Ramos (cell line): ENCODE measurements around the gene TMC6.
"Not testable (repeated sequence)": the region's sequence is repeated elsewhere in the genome, so short reads cannot be mapped to it uniquely, and the experiment has no call there.

Experiments
- in situ Hi-C: fragments of 300-500 bp; cut with MboI; formaldehyde crosslinking; loops from one replicate; pipeline ENCODE4 v1.14.3; 2022; ENCODE audit warnings: low sequenced_read_pairs; ENCODE audit not compliant: unreplicated experiment

The TMC6 gene

DNA sequence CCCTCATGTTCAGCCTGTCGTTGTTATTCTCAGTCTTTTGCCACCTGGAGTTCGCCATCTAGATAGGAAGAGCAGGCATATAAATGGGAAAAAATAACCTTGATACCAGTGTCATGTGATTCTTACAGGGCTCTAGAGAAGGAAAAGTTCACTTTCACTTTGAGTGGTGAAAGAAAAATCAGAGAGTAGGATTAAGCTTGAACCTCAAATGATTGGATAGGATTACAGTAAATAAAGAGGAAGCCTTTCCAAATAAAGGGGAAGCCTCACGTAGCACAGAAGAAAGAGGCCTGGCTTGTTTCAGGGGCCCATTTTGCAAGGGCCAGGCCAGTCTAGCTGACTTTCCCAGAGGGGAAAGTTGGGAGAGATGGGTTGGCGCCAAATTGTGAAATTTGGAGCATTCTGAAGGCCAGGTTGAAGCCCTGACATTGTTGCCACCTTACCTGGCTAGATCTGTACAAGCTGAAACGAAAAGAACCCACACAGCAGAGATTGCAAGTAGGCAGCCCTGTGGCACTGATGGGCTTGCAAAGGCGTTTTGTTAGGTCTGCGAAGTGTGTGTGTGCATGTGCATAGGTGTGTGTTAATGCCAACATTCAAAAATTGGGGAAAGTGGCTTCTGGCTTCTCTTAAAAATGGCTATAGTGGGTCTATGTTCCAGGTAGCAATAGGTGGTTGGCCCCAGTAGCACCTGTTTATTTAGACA lies 38.8 kb downstream of the TMC6 start:
- in situ Hi-C loops, result loop anchor here (10.0 kb wide), 1 partner anchor 335 kb away; no protein-coding TSS in a partner anchor

DNA sequence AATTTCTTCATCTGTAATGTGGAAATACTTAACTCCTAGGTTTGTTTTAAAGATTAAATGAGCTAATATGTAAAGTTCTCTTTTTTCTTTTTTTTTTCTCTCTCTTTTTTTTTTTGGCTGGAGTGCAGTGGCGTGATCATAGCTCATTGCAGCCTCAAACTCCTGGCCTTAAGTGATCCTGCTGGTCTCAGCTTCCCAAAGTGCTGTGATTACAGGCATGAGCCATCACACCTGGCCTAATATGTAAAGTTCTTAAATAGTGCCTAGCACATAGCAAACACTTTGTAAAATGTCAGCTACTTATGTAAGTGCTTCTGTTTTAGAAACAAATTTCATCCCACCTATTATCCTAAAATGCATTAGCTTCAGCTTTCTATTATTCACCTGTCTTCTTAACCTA lies 40.0 kb downstream of the TMC6 start:
- in situ Hi-C loops, result loop anchor here (10.0 kb wide), 1 partner anchor 336 kb away; no protein-coding TSS in a partner anchor

DNA sequence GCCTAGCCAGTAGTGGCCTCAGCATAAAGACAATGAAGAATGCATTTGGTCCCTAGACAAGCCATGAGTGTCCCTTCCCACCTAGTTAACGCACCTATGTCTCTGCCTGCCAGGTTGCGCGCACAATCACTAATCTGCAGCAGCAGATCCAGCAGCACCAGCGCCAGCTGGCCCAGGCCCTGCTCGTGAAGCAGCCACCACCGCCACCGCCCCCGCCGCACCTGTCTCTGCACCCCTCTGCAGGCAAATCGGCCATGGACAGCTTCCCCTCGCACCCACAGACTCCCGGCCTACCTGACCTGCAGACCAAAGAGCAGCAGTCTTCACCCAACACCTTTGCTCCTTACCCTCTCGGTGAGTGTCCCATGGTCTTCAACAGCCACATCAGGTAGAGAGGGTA lies 41.8 kb downstream of the TMC6 start:
- in situ Hi-C loops, result loop anchor here (10.0 kb wide), 1 partner anchor 338 kb away; no protein-coding TSS in a partner anchor

DNA sequence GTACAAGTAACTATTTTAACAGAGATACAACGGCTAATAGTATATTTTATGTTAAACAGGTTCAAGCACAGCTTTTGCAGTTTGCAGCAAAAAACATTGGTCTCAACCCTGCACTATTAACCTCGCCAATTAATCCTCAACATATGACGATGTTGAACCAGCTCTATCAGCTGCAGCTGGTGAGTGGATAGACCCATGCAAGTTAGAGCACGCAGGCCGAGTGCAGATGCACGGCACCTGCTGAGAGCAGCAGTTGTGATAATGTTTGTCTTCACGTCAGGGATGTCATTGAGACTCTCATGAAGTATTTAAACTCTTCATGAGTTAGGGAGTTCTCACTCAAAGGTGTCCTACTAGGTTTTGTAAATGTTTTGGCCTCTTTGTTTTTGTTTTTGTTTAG lies 45.6 kb downstream of the TMC6 start:
- in situ Hi-C loops, result loop anchor here (10.0 kb wide), 1 partner anchor 342 kb away; no protein-coding TSS in a partner anchor

DNA sequence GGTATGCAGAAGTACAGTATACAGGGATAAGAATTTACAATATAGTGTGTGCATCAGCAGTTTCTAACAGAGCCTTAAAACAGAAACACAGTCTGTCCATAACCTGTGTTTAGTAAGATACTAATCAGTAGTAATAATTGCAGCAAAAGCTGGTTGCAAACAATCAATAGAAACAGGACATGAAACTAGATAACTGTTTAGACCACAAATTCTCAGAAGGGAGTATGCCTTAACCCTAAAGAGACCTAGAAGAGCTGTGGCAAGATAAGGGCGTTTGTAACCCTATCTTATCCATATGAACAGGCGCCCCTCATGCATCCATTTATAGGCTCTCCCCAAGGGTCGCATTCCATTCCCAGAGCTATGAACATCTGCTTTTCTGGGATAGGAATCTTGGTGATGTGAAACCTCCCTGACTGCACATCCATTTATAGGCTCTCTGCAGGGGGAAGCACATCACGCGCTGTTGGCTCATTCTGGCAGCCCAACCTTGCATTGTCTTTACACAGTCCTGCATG lies 46.1 kb downstream of the TMC6 start:
- in situ Hi-C loops, result loop anchor here (10.0 kb wide), 1 partner anchor 342 kb away; no protein-coding TSS in a partner anchor

DNA sequence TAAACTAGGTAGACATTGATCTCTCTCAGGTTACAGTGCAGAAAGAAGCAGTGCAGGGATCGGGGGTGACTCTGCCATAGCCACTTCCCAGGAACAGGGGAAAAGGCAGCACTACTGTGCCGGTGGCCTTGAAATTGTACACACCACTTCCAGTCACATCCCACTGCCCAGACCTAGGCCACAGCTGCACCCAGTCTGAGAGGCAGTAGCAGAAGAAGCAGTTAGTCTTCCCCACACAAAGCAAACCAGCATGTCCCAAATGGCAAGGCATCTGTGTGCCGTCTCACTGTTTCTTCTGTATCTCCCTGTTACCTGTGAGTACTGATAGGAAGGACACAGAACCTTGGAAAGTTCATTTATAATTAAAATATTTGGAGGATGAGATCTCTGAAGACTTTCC lies 47.0 kb downstream of the TMC6 start:
- in situ Hi-C loops, result loop anchor here (10.0 kb wide), 1 partner anchor 343 kb away; no protein-coding TSS in a partner anchor

DNA sequence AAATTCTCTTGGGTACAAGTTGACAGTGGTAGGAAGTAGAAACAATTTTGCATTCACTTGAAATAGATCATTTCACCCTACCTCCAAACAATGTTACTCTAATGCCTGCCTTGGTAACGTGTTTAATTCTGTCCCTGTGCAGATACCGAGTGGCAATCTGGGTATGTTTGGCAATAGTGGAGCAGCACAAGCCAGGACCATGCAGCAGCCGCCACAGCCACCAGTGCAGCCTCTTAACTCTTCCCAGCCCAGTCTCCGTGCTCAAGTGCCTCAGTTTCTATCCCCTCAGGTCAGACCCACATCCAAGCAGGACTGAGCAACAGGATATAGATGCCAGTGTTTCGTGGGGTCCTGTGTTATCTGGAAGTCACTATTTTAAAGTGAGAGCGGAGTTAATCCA lies 49.3 kb downstream of the TMC6 start:
- in situ Hi-C loops, result no loop called here

DNA sequence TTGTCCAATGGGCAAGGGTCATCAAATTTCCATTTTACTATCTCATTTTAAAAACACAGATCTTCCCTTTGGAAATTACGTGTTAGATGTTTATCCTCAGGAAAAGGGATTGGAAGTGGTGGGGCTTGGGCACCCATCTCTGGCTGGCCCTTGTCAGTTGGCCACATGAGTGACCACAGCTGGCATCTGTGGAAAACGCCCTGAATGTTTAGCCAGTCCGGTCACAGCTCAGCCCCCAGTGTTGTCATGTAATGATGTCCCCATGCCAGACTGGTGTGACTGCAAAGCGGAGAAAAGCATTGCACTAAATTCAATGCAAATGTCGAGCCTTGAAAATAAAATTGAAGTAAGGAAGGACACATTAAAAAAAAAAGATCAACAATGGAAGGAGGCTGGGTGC lies 53.0 kb downstream of the TMC6 start:
- in situ Hi-C loops, result no loop called here

DNA sequence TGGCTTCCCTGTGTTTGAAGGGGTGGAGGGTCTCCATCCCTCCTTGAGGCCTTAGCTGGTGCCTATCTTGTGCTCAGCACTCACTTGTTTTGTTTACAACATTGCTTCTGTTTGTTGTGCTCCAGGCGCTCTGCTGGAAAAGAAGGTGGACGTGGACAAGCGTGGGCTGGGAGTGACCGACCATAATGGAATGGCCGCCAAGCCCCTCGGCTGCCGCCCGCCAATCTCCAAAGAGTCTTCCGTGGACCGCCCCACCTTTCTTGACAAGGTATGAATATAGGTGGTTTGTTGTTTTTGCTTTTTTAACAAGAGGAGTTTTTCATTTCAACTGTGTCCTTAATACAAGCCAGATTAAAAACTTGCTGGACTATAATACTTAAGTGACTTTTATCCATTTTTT lies 53.5 kb downstream of the TMC6 start:
- in situ Hi-C loops, result no loop called here

DNA sequence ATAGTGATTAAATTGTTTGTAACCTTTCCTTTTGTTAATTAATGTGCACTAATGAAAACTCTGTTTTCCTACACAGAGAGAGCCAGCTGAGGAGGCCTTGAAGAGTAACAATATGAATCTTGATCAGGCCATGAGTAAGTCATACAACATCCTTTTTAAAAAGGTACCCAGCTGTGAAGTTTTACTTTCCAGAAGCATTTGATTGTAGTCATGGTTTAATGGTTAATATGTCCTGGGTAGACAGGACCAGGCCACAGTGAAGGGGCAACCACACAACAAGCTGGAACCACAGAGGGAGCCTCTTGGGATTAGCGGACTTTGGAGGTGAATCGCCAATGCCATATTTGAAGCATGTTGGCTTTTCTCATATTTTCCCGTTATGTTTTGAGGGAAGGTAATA lies 55.6 kb downstream of the TMC6 start:
- in situ Hi-C loops, result no loop called here

DNA sequence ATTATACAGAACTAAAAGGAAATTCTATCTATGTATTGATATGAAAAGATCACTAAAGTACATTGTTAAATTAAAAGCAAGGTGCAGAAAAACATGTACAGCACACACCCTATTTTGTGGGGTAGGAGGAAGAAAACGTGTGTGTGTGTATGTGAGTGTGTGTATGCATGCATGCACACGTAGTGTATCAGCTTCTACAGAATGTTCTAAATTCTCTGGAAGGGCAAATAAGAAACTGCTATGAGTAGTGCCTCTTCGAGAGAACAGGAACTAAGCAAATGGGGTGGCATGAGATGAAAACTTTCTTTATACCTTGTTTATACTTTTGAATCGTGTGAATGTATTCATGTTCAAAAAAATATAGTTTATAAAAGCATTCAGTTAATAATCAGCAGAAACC lies 58.9 kb downstream of the TMC6 start:
- in situ Hi-C loops, result no loop called here

DNA sequence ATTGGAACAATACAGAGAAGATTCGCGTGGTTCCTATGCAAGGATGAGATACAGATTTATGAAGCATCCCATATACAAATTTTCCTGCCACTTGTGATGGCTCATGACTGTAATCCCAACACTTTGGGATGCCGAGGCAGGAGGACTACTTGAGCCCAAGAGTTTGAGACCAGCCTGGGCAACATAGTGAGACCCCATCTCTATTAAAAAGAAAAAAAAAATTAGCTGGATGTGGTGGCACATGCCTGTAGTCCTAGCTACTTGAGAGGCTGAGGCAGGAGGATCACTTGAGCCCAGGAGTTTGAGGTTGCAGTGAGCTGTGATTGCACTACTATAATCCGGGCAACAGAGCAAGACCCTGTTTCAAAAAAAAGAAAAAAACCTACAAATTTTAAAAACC lies 61.6 kb downstream of the TMC6 start:
- in situ Hi-C loops, result not testable (repeated sequence)

DNA sequence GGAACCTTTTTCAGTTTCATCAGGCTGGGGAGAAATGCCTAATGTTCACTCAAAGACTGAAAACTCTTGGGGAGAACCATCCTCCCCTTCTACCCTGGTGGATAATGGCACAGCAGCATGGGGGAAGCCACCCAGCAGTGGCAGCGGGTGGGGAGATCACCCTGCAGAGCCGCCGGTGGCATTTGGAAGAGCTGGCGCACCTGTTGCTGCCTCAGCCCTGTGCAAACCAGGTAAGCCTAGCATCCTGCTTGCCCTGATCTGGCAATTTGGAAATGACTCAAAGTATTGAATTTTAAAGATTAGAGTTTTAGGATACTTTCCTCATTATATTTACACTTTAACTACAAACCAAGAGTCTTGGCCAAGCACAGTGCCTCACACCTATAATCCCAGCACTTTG lies 63.8 kb downstream of the TMC6 start:
- in situ Hi-C loops, result no loop called here

DNA sequence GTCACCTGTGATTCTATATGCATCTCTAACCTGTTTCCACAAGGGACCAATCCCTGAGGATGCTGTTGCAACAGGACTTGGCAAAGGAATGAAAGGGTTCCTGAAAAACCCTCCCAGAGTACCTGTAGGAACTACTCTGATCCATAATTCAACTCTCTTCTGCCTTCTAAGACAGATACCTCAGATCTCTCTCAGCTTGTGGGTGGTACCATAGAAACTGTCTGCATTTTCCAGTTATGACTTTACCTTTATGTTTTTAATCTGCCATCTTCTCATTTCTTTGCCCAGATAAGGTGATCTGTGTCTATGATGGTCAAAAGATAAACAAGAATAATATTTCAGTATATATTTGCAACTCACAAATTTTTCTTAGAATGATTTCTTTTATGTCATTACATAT lies 65.1 kb downstream of the TMC6 start:
- in situ Hi-C loops, result no loop called here

DNA sequence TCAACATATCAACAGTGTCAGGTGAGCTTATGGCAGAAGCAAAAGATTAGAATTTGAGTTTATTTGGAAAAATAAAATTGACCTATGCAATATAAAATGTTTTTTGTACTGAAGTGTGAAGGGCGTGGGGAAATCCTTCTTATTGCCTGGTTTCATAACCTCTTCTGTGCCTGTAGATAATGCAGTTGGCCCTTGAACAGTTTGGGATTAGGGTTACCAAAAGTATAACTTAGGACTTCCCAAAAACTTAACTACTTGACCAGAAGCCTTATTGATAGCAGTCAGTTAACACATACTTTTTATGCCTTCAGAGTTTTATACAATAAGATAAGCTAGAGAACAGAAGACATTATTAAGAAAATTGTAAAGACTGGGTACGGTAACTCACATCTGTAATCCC lies 66.0 kb downstream of the TMC6 start:
- in situ Hi-C loops, result no loop called here
